Bronchial epithelial cell (primary cell): ENCODE data around the gene POC1B. TPM values are rescaled to one million over a fixed set of nuclear protein-coding genes. Genes with fewer than 3 reads are reported as not detected.
"Not testable (repeated sequence)": the region's sequence is repeated elsewhere in the genome, so short reads cannot be mapped to it uniquely, and the experiment has no call there.

Experiments
- DNase-seq: peaks from one replicate; pipeline ENCODE4 v3.0.0-alpha.2; 2010; ENCODE audit warnings: low read depth
- FAIRE-seq: peaks from 2 replicates; lab custom pipeline; 2011; peaks lifted over from hg19 to GRCh38; lab: Jason Lieb, UNC
- H3K27me3 ChIP-seq: 2 replicates; pipeline ENCODE4 v1.5.1; 2011; ENCODE audit warnings: low read length; ENCODE audit not compliant: control insufficient read depth, insufficient read depth
- H3K36me3 ChIP-seq: 2 replicates; pipeline ENCODE4 v1.5.1; 2011; ENCODE audit warnings: low read length; ENCODE audit not compliant: control insufficient read depth, insufficient read depth
- H3K4me3 ChIP-seq: 2 replicates; pipeline ENCODE4 v1.5.1; 2011; ENCODE audit warnings: mild to moderate bottlenecking, low read depth, low read length, control low read depth
- total RNA-seq: library from RNA; depleted of rRNA; stranded (reverse); fragments of >200 nt; gene quantifications from 2 replicates; pipeline ENCODE4 v1.2.1, GENCODE V29; 2014
- TF ChIP-seq, protein P1 (sequence below): IDR thresholded peaks from 2 replicates; pipeline ENCODE4 v1.5.1; 2011; ENCODE audit warnings: mild to moderate bottlenecking, moderate library complexity, low read length, control low read depth, inconsistent platforms; ENCODE audit not compliant: insufficient read depth, severe bottlenecking

Gene POC1B
- total RNA-seq, 1 donor from 2014 or later = 12.6 TPM

DNA sequence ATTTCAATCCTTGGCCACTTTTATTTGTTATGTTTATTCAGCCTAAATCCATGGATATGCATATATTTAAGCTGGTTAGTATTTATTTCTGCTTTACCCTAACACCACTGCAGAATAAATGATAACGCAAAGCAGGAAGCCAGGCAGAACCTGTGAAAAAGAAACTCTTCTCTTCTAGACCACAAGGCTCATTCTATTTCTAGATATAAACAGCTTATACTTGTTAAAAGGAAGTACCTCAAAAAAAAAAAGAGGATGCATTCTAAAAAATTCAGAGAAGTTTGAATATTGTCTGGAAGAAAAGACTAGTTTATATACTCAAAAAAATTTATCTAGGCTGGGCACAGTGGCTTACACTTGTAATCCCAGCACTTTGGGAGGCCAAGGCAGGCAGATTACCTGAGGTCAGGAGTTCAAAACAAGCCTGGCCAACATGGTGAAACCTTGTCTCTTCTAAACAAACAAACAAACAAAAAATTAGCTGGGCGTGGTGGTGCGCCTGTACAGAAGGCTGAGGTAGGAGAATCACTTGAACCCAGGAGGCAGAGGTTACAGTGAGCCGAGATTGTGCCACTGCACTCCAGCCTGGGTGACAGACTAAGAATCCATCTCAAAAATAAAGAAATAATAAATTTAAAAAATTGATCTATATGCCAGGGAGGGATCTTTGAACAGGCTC lies 57.1 kb downstream of the POC1B start:
- Histone ChIP-seq H3K4me3 (no peak overlapping the region), H3K27me3 (no peaks in the 10 kb centered on the region), H3K36me3 (no peaks in the 10 kb centered on the region)
- DNase-seq (no peak), FAIRE-seq (no peak)
- TF ChIP-seq, protein P1, sequence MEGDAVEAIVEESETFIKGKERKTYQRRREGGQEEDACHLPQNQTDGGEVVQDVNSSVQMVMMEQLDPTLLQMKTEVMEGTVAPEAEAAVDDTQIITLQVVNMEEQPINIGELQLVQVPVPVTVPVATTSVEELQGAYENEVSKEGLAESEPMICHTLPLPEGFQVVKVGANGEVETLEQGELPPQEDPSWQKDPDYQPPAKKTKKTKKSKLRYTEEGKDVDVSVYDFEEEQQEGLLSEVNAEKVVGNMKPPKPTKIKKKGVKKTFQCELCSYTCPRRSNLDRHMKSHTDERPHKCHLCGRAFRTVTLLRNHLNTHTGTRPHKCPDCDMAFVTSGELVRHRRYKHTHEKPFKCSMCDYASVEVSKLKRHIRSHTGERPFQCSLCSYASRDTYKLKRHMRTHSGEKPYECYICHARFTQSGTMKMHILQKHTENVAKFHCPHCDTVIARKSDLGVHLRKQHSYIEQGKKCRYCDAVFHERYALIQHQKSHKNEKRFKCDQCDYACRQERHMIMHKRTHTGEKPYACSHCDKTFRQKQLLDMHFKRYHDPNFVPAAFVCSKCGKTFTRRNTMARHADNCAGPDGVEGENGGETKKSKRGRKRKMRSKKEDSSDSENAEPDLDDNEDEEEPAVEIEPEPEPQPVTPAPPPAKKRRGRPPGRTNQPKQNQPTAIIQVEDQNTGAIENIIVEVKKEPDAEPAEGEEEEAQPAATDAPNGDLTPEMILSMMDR = no peak

DNA sequence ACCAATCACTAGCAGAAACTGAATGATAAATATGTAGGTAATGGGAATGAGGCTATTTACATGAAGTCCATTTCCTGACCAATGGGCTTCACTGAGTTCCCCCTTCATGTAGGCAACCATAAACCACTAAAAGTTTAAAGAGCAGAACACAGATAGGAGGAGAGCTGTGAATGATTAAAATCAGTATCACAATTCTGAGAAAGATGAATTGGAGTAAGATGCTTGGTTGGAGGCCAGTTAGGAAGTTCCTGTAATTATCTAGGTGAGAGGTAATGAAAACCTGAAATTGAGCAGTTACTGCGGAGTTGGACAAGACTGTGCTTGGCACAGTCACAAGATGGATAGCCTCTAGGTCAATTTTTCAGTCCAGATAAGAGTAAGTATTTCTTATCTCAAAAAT lies 57.8 kb downstream of the POC1B start:
- FAIRE-seq = no peak
- Histone ChIP-seq H3K4me3 (no peak overlapping the region), H3K36me3 (no peaks in the 10 kb centered on the region)

DNA sequence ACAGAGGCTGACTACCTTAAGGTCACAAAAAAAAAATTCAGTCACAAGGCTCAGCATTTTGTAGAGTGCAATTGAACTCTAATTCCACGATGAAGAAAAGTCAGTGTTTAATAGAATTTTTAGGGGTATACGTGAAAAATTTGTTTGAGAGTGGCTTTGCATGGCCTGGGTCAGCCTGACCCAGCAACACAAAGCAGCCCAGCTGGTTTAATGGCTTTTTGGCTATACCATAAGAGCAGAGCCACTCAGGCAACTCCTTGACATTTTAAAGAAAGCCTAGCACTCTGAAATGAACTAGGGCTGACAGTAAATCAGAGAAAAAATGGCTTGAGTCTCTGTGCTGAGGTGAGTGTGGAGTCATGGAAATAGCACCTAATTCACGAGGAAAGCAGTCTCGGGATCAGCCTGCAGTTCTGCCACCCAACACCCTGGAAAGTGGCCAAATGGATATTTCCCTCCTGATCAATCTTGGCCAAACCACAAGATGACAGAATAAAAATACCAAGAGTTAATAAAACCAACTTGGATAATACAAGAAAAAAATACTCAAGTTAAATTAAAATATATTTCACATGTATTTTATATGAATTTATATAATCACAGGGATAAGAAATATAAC lies 60.8 kb downstream of the POC1B start:
- no peak for FAIRE-seq
- no peaks in the 10 kb centered on the region for H3K27me3 ChIP-seq
- no peak overlapping the region for H3K4me3 ChIP-seq
- TF ChIP-seq, protein P1 = no peak
- no peaks in the 10 kb centered on the region for H3K36me3 ChIP-seq
- peak; percentile 18 for DNase-seq

More for the DNA sequence above, 57.8 kb downstream of the POC1B start:
- TF ChIP-seq, protein P1 = no peak
- no peaks in the 10 kb centered on the region for H3K27me3 ChIP-seq
- DNase-seq = no peak

DNA sequence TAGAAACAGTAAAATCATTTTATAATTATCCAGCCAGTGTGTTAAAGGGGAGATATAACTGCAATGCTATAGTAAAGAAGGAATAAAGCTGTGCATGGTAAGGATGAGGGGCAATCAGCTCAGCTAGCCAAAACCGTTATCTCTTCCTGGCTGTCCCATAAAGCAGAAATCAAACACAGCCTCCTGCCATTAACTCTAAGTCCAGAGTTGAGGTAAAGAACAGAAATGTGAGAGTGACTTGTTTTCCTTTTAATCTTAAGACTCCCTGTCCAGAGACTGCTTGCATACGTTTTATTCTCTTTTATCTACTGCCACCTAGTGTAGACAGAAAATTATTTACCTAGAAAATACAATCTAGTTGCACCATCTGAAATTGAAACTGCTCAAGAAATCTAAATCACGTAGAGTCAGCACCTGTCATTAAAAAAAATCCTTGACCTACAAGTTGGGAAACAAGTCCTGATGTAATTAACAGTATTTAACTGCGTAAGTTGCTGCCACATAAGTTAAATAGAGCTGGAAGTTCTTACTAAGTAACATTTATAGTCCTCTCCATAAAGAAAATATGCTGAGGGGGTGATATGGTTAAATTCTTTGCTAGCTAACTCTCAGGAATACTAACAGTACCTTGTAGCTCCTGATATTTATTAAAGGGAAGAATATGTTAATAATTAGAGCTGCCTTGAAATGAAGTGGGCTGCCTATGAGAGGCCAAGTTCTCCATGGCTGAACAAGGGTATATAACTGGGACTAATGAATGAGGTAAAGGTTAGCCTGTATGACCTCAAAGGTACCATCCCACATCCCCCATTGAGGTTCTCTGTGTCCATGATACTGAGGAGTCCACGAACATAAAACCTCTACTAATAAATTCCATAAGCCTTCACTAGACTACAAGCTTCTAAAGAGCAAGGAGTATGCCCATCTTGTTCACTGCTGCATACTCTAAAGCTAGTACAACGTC lies 63.9 kb downstream of the POC1B start:
- FAIRE-seq (no peak), DNase-seq (peak; percentile 75)
- H3K4me3 ChIP-seq = no peak overlapping the region
- TF ChIP-seq, protein P1 = peak; percentile 33
- H3K27me3 ChIP-seq = no peaks in the 10 kb centered on the region
- H3K36me3 ChIP-seq = no peaks in the 10 kb centered on the region

DNA sequence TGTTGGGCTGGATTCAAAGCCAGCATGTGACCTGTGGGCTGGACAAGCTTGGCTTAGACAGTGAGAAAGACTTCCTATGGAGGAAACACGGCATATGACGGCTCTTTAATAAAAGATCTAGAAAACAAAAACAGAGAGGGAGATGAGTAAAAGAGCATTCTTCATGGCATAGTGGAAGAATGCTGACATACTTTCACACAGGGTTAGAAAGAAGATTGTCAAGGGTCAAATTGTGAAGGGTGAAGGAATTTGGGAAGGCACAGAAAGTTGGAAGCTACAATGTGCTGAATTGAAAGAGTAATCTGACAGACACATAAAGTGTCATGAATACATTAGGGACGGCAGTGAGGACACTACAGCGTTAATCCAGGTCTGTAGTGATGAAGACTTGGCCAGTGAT lies 64.7 kb downstream of the POC1B start:
- no peak overlapping the region for H3K4me3 ChIP-seq
- no peak for DNase-seq
- FAIRE-seq = no peak
- TF ChIP-seq, protein P1 = no peak
- H3K27me3 ChIP-seq = no peaks in the 10 kb centered on the region
- no peaks in the 10 kb centered on the region for H3K36me3 ChIP-seq

DNA sequence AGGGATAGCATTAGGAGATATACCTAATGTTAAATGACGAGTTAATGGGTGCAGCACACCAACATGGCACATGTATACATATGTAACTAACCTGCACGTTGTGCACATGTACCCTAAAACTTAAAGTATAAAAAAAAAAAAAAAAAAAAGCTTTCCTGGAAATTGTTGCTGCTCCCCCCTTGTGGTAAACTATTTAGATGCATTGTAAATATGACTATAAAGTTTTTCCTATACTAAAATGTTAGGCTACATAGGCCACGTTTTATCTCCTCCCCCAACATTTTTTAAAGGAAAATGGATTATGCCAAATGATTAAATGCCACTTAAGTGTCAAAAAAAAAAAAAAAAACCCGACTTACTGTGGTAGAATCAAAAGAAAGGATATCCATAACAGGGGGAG lies 66.6 kb downstream of the POC1B start:
- not testable (repeated sequence) for H3K36me3 ChIP-seq, H3K4me3 ChIP-seq, H3K27me3 ChIP-seq, FAIRE-seq
- DNase-seq = peak; percentile 23
